K562 (cell line): Measurements from ENCODE around the gene KCNH2. TPM values are rescaled to one million over a fixed set of nuclear protein-coding genes. Genes with fewer than 3 reads are reported as not detected.

ENCODE experiments used
- ATF3 ChIP-seq, 2 experiments: fragments of 450-650 bp in 1 of 2; sonication (generic) in 1 of 2; formaldehyde crosslinking in 1 of 2; IDR thresholded peaks in 1 of 2; conservative IDR thresholded peaks in 1 of 2; 2 replicates each; pipeline versions ENCODE4 v1.6.1 to v1.8.1; 2016 to 2023; ENCODE audit warnings: mild to moderate bottlenecking in 2 of 2, moderate library complexity in 2 of 2, inconsistent platforms in 1 of 2, missing genetic modification reagents in 1 of 2
- CREB3L1 ChIP-seq: fragments of 450-650 bp; IDR thresholded peaks from 2 replicates; pipeline ENCODE4 v1.6.1; 2014; ENCODE audit warnings: low read depth, mild to moderate bottlenecking, moderate library complexity, borderline replicate concordance
- EWSR1 ChIP-seq: fragments of 450-650 bp; IDR thresholded peaks from 2 replicates; pipeline ENCODE4 v1.6.1; 2018; ENCODE audit warnings: borderline replicate concordance, mild to moderate bottlenecking, low read depth, moderate library complexity; ENCODE audit not compliant: partially characterized antibody
- JUND ChIP-seq, 2 experiments: IDR thresholded peaks; 2 replicates in 1 of 2; 3 replicates in 1 of 2; pipeline ENCODE4 v1.6.1; 2011; ENCODE audit warnings: borderline replicate concordance in 2 of 2, low read depth in 2 of 2, low read length in 2 of 2, improper control_type of control experiment in 1 of 2, missing biosample characterization in 1 of 2, missing genetic modification characterization in 1 of 2, missing genetic modification reagents in 1 of 2
- LCOR ChIP-seq: sonication (generic); formaldehyde crosslinking; IDR thresholded peaks from 2 replicates; pipeline ENCODE4 v1.8.0; 2022; ENCODE audit warnings: mild to moderate bottlenecking, missing genetic modification reagents
- NRF1 ChIP-seq, 2 experiments: fragments of 450-650 bp; IDR thresholded peaks in 1 of 2; conservative IDR thresholded peaks in 1 of 2; 2 replicates each; pipeline ENCODE4 v1.6.1; 2014; ENCODE audit warnings: mild to moderate bottlenecking in 2 of 2
- REST ChIP-seq, 2 experiments: fragments of 450-650 bp; formaldehyde crosslinking in 1 of 2; IDR thresholded peaks; 2 replicates each; pipeline versions ENCODE4 v1.4.0 to v1.6.1; 2014 to 2020; ENCODE audit warnings: mild to moderate bottlenecking in 2 of 2, borderline replicate concordance in 1 of 2, low read depth in 1 of 2
- RHOXF2B ChIP-seq: fragments of 250-450 bp; sonication (Bioruptor Pico); conservative IDR thresholded peaks from 2 replicates; pipeline ENCODE4 v1.5.1; 2021
- USF1 ChIP-seq: sonication (generic); formaldehyde crosslinking; IDR thresholded peaks from 2 replicates; pipeline ENCODE4 v1.9.0; 2022; ENCODE audit warnings: mild to moderate bottlenecking, missing genetic modification reagents
- VEZF1 ChIP-seq: fragments of 200-800 bp; sonication (Bioruptor generic); IDR thresholded peaks from 2 replicates; pipeline ENCODE4 v1.6.1; 2017; ENCODE audit warnings: missing genetic modification characterization, missing compliant biosample characterization
- ZNF584 ChIP-seq: fragments of 200-800 bp; sonication (Bioruptor generic); IDR thresholded peaks from 2 replicates; pipeline ENCODE4 v1.6.1; 2016; ENCODE audit warnings: low read depth, mild to moderate bottlenecking, missing genetic modification characterization, missing compliant biosample characterization
- polyA plus RNA-seq, 8 experiments: library from polyadenylated mRNA; depleted of rRNA in 4 of 8; stranded (reverse) in 5 of 8; unstranded in 3 of 8; fragments of >200 nt; fragmentation: Nextera tagmentation in 2 of 8; fragmentation: Illumina TruSeq in 1 of 8; extraction: Ambion mirVana in 2 of 8; extraction: Trizol in 1 of 8; gene quantifications; 2 replicates each; pipeline versions ENCODE4 v1.2.1 to v1.2.3, GENCODE V29; 2011 to 2014; ENCODE audit warnings: inconsistent platforms in 1 of 8, missing spikeins in 1 of 8
- total RNA-seq, 7 experiments: library from RNA; depleted of rRNA in 6 of 7; stranded (reverse); fragments of >200 nt in 6 of 7; fragmentation: Illumina TruSeq in 2 of 7; extraction: Trizol in 2 of 7; gene quantifications; 2 replicates each; pipeline versions ENCODE4 v1.2.1 to v1.2.3, GENCODE V29; 2011 to 2021; ENCODE audit warnings: low replicate concordance in 1 of 7

The KCNH2 gene
- total and polyA plus RNA-seq, 9 of the 15 experiments (the other 6 are each of a cell fraction or from before 2014, with no cell fraction given) = 18.1 to 368 (median 218) TPM

- no peak for TF ChIP-seq EWSR1
- TF ChIP-seq LCOR (CRISPR knock-in tag) = peak; percentile 23; the same call in 1 of the 2 replicates
- peak; percentile 44; the same call in 1 of the 2 replicates for TF ChIP-seq USF1 (CRISPR knock-in tag)
- TF ChIP-seq ZNF584 (CRISPR knock-in tag) = peak; percentile 84; the same call in 1 of the 2 replicates
- TF ChIP-seq VEZF1 (CRISPR knock-in tag) = peak; percentile 71
- TF ChIP-seq REST (IDR thresholded peaks at IDR 0.05; ENCODE audit: borderline replicate concordance) = no peak
- TF ChIP-seq REST (CRISPR knock-in tag; IDR thresholded peaks at IDR 0.05; ENCODE audit: low read depth) = no peak; the same call in 1 of the 2 replicates
- TF ChIP-seq JUND (IDR thresholded peaks at IDR 0.05; ENCODE audit: borderline replicate concordance, low read depth, low read length) = peak; percentile 64; the same call in 1 of the 2 replicates
- TF ChIP-seq JUND (tag; IDR thresholded peaks at IDR 0.05; ENCODE audit: borderline replicate concordance, low read depth, low read length) = no peak; the same call in 2 of the 3 replicates
- peak; percentile 95 for TF ChIP-seq CREB3L1
- TF ChIP-seq ATF3 (IDR thresholded peaks at IDR 0.05) = peak; percentile 53; the same call in 1 of the 2 replicates
- TF ChIP-seq ATF3 (CRISPR knock-in tag; conservative IDR thresholded peaks at IDR 0.05) = no peak
- 0 out of 2 replicates have a peak, but pooled peaks have one; percentile 46 for TF ChIP-seq RHOXF2B (CRISPR knock-in tag)
- TF ChIP-seq NRF1 (conservative IDR thresholded peaks at IDR 0.05 in 1 of 2, IDR thresholded peaks at IDR 0.05 in 1 of 2) = peak; percentile 42; a peak in 1 of 4 replicates
Observed at GRCh38 chr7:150992833-150993302, 14.7 kb upstream of the KCNH2 start (continued).
